NCI-H460 (cell line): ENCODE results near the gene ATXN1. TPM values are rescaled to one million over a fixed set of nuclear protein-coding genes. Genes with fewer than 3 reads are reported as not detected.
"Not testable (repeated sequence)": the region's sequence is repeated elsewhere in the genome, so short reads cannot be mapped to it uniquely, and the experiment has no call there.

ENCODE experiments used
- DNase-seq: peaks from one replicate; pipeline ENCODE4 v3.0.0-alpha.2; 2016; ENCODE audit warnings: low read depth; ENCODE audit errors: extremely low read depth
- total RNA-seq: library from RNA; depleted of rRNA; stranded (reverse); fragments of >200 nt; shearing (Covaris generic); gene quantifications from 2 replicates; pipeline ENCODE4 v1.2.3, GENCODE V29; 2014

ATXN1 gene
- total RNA-seq, 1 experiment from 2014 or later, result 20.4 TPM

- peak; percentile 28 for DNase-seq
These were observed 351.5 kb downstream of the ATXN1 start for GRCh38 chr6:16409531-16410441.

- no peak for DNase-seq
These were observed 352.5 kb downstream of the ATXN1 start for GRCh38 chr6:16408766-16409165.

DNA sequence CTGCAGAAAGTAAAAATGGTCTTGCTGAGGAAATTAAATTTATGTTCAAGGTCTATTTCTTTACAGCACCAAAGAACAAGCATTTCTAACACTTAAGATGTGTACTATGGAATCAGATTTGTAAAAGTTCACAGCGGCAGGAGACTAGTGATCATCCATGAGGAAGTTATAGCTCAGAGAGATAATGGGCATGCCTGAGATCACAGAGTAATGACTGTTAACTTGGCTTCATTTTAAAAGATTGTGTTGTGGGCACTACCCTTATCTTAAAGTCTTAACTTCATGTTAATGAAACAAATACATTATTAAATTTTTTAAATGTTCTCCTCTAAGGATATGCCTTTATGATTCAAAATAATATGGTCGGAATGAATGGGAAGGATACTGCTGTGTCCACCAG lies 354.3 kb downstream of the ATXN1 start:
- DNase-seq, result no peak

DNA sequence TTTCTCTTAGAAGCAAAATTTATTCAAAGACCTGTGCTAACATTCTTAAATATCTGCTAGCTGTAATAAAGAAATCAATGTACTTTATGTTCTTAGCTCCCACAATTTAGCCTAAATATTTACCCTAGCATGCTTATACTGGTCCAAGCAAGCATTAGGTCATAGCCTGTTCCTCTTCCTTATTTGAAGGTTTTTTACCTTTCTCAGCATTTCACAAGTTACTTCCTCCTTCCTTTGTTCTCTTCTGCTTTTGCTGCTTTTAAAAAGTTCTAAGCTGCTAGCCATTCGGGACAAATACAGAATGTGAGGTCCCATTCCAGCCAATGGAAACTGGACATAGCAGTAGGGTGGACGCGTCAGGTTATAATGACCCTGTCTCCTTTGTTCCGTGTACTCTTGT lies 354.7 kb downstream of the ATXN1 start:
- DNase-seq, result not testable (repeated sequence)

GRCh38 chr6:16405375-16405774 lies 355.9 kb downstream of the ATXN1 start:
- DNase-seq, result no peak

- DNase-seq, result no peak
These were observed 356.8 kb downstream of the ATXN1 start for GRCh38 chr6:16404456-16404855.

- DNase-seq, result no peak
These were observed 357.4 kb downstream of the ATXN1 start for GRCh38 chr6:16403831-16404230.

DNA sequence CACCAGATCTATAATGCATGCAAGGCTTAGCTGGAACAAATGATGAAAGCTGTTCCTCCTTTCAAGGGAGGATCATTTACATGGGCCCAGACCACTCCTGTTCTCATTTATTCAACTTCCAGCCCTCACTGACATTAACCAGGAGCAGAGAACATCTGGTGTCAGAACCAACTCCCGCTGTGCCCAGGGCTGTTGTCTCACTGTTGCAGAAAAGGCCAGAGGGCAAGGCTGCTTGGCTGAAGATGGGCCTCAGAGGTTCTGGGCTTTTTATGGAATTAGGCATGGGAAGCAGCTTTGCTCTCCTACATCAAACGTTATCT lies 358.7 kb downstream of the ATXN1 start:
- DNase-seq, result no peak

GRCh38 chr6:16400248-16400760 lies 361.0 kb downstream of the ATXN1 start:
- no peak for DNase-seq

GRCh38 chr6:16399695-16400094 lies 361.6 kb downstream of the ATXN1 start:
- no peak for DNase-seq

- DNase-seq, result no peak
These were observed 362.1 kb downstream of the ATXN1 start for GRCh38 chr6:16399158-16399557.

- DNase-seq, result no peak
These were observed 362.7 kb downstream of the ATXN1 start for GRCh38 chr6:16398587-16398986.

DNA sequence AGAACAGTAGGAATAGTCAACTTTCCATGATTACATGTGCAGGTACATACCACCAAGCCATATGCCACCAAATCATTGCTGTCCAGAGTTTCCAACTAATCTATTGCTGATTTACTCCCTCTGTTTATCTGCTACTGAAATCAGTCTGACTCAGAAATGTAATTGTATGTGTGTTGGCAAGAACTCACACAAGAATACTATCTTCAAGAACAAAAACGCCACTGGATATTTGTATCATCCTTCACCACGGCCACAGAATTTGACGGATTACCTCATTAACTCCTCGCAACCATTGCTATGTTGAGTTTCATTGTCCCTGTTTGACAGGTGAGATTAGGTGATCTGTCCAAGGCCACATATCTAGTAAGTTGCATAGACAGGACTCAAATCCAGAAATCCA lies 363.6 kb downstream of the ATXN1 start:
- no peak for DNase-seq

DNA sequence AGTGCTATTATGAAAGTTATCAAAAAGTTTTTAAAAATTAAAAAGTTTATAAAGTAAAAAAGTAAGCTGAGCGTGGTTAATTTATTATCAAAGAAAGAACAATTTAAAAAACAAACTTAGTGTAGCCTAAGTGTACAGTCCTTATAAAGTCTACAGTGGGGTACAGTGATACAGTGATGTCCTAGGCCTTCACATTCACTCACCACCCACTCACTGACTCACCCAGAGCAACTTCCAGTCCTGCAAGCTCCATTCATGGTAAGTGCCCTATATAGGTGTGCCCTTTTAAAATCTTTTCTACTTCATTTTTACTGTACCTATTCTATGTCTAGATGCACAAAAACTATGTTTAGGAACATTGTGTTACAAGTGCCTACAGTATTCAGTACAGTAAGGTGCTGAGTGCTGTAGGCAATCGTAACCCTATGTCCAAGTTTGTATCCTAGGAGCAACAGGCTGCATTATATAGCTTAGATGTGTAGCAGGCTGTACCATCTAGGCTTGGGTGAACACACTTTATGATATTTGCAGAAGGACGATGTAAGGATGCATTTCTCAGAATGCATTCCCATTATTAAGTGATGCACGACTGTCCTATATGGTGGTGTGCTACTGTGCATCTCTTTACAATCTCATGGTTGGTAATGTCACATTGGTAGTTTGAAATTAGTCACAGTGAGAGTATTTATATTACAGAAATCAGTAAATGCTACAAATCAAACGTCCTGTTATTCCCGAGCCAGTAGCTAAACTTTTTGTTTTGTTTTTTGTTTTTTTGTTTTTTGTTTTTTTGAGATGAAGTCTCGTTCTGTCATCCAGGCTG lies 364.6 kb downstream of the ATXN1 start:
- DNase-seq, result no peak

DNA sequence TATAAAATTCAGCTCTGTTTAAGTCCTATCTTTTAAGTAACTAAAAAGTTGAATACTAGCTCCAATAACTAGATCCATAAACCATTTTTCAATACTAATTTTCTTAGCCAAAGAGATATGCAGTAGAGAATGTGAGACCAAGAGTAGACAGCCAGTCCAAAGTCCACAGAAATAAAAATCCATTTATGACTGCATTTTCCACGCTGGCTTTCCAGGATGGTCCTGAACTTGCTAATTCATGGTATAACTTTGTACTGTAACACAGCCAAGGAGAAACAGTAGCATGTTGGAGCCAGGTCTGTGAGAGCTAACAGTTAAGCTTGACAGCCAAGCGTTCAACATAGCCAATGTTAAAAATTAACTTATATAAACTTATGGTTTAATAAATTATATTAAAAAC lies 366.6 kb downstream of the ATXN1 start:
- DNase-seq, result no peak

DNA sequence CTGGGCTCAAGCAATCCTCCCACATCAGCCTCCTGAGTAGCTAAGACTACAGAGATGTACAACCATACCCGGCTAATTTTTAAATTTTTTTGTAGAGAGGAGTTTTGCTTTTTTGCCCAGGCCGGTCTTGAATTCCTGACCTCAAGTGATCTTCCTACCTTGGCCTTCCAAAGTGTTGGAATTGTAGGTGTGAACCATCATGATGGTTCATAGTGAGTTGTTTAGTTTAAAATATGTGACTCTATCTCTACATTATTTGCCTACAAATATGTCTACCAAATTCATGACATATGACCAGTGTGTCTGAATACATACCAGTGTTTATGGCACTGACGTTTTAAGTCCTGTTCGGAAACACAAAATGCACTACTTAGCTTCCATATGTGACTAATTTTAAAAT lies 367.9 kb downstream of the ATXN1 start:
- DNase-seq, result no peak

- no peak for DNase-seq
These were observed 369.2 kb downstream of the ATXN1 start for GRCh38 chr6:16392010-16392409.

- DNase-seq, result no peak
These were observed 369.8 kb downstream of the ATXN1 start for GRCh38 chr6:16391451-16391912.

- not testable (repeated sequence) for DNase-seq
These were observed 370.3 kb downstream of the ATXN1 start for GRCh38 chr6:16390909-16391450.

GRCh38 chr6:16389642-16390041 lies 371.6 kb downstream of the ATXN1 start:
- no peak for DNase-seq

GRCh38 chr6:16388488-16388887 lies 372.8 kb downstream of the ATXN1 start:
- DNase-seq, result no peak
